GM10248 (cell line): ENCODE data around the gene MAK.

ENCODE experiments used
- CTCF ChIA-PET: fragments of 300-600 bp; sonication (Branson Sonifier 250); formaldehyde crosslinking; extraction: SDS; loops from one replicate; lab custom pipeline; 2021; ENCODE audit warnings: antibody characterized with exemption; lab: Yijun Ruan, JAX
- POLR2A ChIA-PET: fragments of 350-650 bp; sonication (Branson Sonifier 250); formaldehyde crosslinking; extraction: SDS; loops from one replicate; lab custom pipeline; 2020; ENCODE audit warnings: antibody characterized with exemption; lab: Yijun Ruan, JAX
- DNase-seq: peaks from one replicate; pipeline ENCODE4 v3.0.0; 2012; ENCODE audit errors: extremely low spot score
- CTCF ChIP-seq: IDR thresholded peaks from 2 replicates; pipeline ENCODE4 v1.5.1; 2012; ENCODE audit warnings: mild to moderate bottlenecking, low read depth; ENCODE audit errors: extremely low read depth, missing control alignments, control extremely low read depth

MAK gene

DNA sequence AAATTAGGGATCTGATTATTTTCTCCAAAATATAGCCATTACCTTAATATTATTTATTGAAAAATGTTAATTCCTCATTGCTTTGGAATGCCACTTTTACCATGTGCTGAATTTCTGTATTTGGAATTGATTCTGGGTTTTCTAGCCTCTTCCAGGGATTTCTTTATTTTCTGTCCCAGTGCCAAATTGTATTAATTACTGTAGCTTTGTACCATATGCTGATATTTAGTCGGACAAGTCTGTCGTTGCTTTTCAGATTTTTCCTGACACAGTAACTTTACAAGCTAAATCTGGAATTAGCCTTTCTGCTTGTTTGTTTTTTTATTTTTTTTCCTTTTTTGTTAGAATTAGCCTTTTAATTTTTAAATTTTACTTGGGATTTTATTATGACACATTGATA is 101.6 kb downstream of the MAK start:
- DNase-seq = no peak
- POLR2A ChIA-PET = no interaction called here
- CTCF ChIA-PET = interaction anchor here (0.8 to 2.5 kb wide), 5 partner anchors 9 to 258 kb away, joined by 3 to 11 read pairs (median 6); partner anchors contain the start of gene TMEM14C
- no peak for TF ChIP-seq CTCF

GRCh38 chr6:10733863-10734262 is 104.5 kb downstream of the MAK start:
- CTCF ChIA-PET = interaction anchor here (1.2 kb wide), 1 partner anchor 8 kb away, joined by 3 read pairs; no protein-coding TSS in a partner anchor
- DNase-seq = no peak
- POLR2A ChIA-PET = no interaction called here
- TF ChIP-seq CTCF = no peak

DNA sequence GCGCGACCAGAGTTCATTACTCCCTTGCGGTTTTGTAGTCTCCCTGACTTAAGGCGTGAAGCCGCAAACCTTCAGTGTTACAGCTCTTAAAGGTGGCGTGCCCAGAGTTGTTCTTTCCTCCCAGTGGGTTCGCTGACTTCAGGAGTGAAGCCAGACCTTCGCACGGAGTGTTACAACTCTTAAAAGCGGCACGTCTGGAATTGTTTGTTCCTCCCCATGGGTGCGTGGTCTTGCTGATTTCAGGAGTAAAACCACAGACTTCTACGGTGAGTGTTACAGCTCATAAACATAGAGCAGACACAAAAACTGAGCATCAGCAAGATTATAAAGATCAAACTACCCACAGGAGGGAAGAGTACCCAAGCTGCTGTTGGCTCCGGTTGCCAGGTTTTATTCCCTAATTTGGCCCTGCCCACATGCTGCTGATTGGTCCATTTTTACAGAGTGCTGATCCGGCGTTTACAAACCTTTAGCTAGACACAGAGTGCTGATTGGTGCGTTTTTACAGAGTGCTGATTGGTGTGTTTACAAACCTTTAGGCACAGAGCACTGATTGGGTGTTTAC is 105.1 kb downstream of the MAK start:
- no peak for DNase-seq
- POLR2A ChIA-PET = no interaction called here
- CTCF ChIA-PET = interaction anchor here (1.0 to 1.6 kb wide), 4 partner anchors 8 to 13 kb away, joined by 3 to 4 read pairs (median 3); partner anchors contain the start of gene TMEM14C
- TF ChIP-seq CTCF = no peak

- DNase-seq = no peak
- ChIA-PET POLR2A (no interaction called here), CTCF (interaction anchor here (1.8 kb wide), 1 partner anchor 252 kb away, joined by 4 read pairs; no protein-coding TSS in a partner anchor)
- no peak for TF ChIP-seq CTCF
Measured at GRCh38 chr6:10730254-10730653, 108.1 kb downstream of the MAK start.

GRCh38 chr6:10725716-10726115 is 112.6 kb downstream of the MAK start:
- ChIA-PET CTCF (interaction anchor here (1.3 kb wide), 1 partner anchor 34 kb away, joined by 3 read pairs; no protein-coding TSS in a partner anchor), POLR2A (no interaction called here)
- no peak for DNase-seq
- TF ChIP-seq CTCF = no peak

DNA sequence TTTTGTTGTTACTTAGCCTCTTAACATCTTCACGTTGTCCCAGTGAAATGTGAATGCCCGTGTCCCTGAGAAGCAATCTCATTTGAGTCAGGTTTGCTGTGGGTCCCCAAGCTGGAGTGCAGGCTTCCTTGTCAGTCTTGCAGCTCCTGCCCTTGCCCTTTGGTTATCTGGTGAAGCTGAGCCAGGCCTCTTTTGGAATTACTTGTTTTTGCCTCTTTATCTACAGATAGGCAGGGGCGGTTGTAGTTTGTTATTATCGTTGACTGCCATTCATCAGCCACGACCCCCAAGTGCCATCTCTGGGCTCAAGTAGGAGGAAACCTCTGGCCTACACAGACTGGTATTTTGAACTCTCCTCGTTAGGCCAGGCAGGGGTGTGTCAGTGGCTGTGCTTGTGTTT is 113.3 kb downstream of the MAK start:
- ChIA-PET POLR2A (no interaction called here), CTCF (interaction anchor here (1.9 kb wide), 1 partner anchor 17 kb away, joined by 8 read pairs; no protein-coding TSS in a partner anchor)
- DNase-seq = no peak
- TF ChIP-seq CTCF = no peak
